ENCODE results near the gene TCF7L2. TPM values are rescaled to one million over a fixed set of nuclear protein-coding genes. Genes with fewer than 3 reads are reported as not detected.
A peak's percentile ranks its signal among the peaks of the same experiment; 100 is the strongest.

TCF7L2 gene
- total RNA-seq, 1 donor from 2014 or later = 76.4 TPM

GRCh38 chr10:113151190-113151666 is 201.2 kb downstream of the TCF7L2 start:
- no peak for DNase-seq (ENCODE audit: low spot score in 2 of 2, unreplicated experiment in 2 of 2)
- no peak overlapping the region for H3K4me3 Mint-ChIP-seq
- H3K9me3 Mint-ChIP-seq = peaks cover 5% of the 10 kb centered on the region
- peaks cover 68% of the 10 kb centered on the region for H3K36me3 Mint-ChIP-seq
- TF ChIP-seq CTCF (IDR thresholded peaks at IDR 0.05; ENCODE audit: unreplicated experiment) = no peak
- no peak overlapping the region for H3K27ac Mint-ChIP-seq
- H3K4me1 Mint-ChIP-seq = no peaks in the 10 kb centered on the region
- no peaks in the 10 kb centered on the region for H3K27me3 Mint-ChIP-seq (ENCODE audit: low read depth)

GRCh38 chr10:113153493-113154102 is 203.6 kb downstream of the TCF7L2 start:
- H3K4me1 Mint-ChIP-seq = peaks cover 9% of the 10 kb centered on the region
- no peak for DNase-seq (ENCODE audit: low spot score in 2 of 2, unreplicated experiment in 2 of 2)
- no peak overlapping the region for H3K27ac Mint-ChIP-seq
- TF ChIP-seq CTCF (IDR thresholded peaks at IDR 0.05; ENCODE audit: unreplicated experiment) = no peak
- peaks cover 5% of the 10 kb centered on the region for H3K9me3 Mint-ChIP-seq
- peaks cover 77% of the 10 kb centered on the region for H3K36me3 Mint-ChIP-seq
- H3K4me3 Mint-ChIP-seq = no peak overlapping the region
- H3K27me3 Mint-ChIP-seq (ENCODE audit: low read depth) = no peaks in the 10 kb centered on the region

GRCh38 chr10:113157441-113157840 is 207.4 kb downstream of the TCF7L2 start:
- Mint-ChIP-seq H3K36me3 (peaks cover 70% of the 10 kb centered on the region), H3K4me1 (peaks cover 11% of the 10 kb centered on the region), H3K27me3 (ENCODE audit: low read depth) (no peaks in the 10 kb centered on the region), H3K4me3 (no peak overlapping the region), H3K27ac (no peak overlapping the region), H3K9me3 (peaks cover under 1% of the 10 kb centered on the region)
- DNase-seq (ENCODE audit: low spot score in 2 of 2, unreplicated experiment in 2 of 2) = no peak
- TF ChIP-seq CTCF (IDR thresholded peaks at IDR 0.05; ENCODE audit: unreplicated experiment) = no peak

- Mint-ChIP-seq H3K27ac (peak overlapping the region; percentile 9), H3K4me3 (no peak overlapping the region), H3K4me1 (peaks cover 11% of the 10 kb centered on the region), H3K9me3 (no peaks in the 10 kb centered on the region), H3K27me3 (ENCODE audit: low read depth) (no peaks in the 10 kb centered on the region), H3K36me3 (peaks cover 63% of the 10 kb centered on the region)
- no peak for TF ChIP-seq CTCF (IDR thresholded peaks at IDR 0.05; ENCODE audit: unreplicated experiment)
- DNase-seq (ENCODE audit: low spot score in 2 of 2, unreplicated experiment in 2 of 2) = no peak
Measured at GRCh38 chr10:113158183-113158582, 208.1 kb downstream of the TCF7L2 start.

GRCh38 chr10:113159563-113159962 is 209.5 kb downstream of the TCF7L2 start:
- no peaks in the 10 kb centered on the region for H3K9me3 Mint-ChIP-seq
- no peak for TF ChIP-seq CTCF (IDR thresholded peaks at IDR 0.05; ENCODE audit: unreplicated experiment)
- H3K4me3 Mint-ChIP-seq = no peak overlapping the region
- H3K27ac Mint-ChIP-seq = no peak overlapping the region
- peaks cover 55% of the 10 kb centered on the region for H3K36me3 Mint-ChIP-seq
- H3K27me3 Mint-ChIP-seq (ENCODE audit: low read depth) = no peaks in the 10 kb centered on the region
- DNase-seq (ENCODE audit: low spot score in 2 of 2, unreplicated experiment in 2 of 2) = no peak
- peaks cover 19% of the 10 kb centered on the region for H3K4me1 Mint-ChIP-seq

Measured in mesothelial cell of epicardium (in vitro differentiated cells).